Measurements from ENCODE around the gene NAALADL2. TPM values are rescaled to one million over a fixed set of nuclear protein-coding genes. Genes with fewer than 3 reads are reported as not detected.

The NAALADL2 gene
- polyA plus RNA-seq, 1 donor from 2014 or later: 1.6 TPM

DNA sequence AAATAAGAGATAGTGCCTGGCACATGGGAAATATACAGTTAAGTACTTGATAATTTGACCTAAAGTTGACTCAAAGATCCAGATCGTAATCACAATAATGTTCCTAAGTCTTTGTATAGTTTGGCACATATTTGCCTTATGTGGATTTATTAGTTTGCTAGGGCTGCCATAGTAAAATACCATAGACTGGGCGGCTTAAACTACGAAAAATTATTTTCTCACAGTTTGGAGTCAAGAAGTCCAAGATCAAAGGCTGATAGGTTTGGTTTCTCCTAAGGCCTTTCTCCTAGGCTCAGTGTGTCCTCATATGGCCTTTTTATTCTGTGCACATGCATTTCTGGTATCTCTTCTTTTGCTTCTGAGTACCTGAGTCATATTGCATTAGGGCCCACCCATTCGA lies 453.7 kb downstream of the NAALADL2 start:
- Histone ChIP-seq H3K4me3 (ENCODE audit: low read length) (no peak overlapping the region), H3K9me3 (ENCODE audit: low read length) (no peaks in the 10 kb centered on the region), H2AFZ (ENCODE audit: low read depth, low read length) (no peak overlapping the region), H3F3A (ENCODE audit: insufficient read depth, low read length, poor library complexity, severe bottlenecking) (no peaks in the 10 kb centered on the region), H3K27me3 (ENCODE audit: insufficient read depth, low read depth, low read length) (no peaks in the 10 kb centered on the region), H4K20me1 (ENCODE audit: insufficient read depth) (no peaks in the 10 kb centered on the region), H3K79me2 (replicated peaks; ENCODE audit: insufficient read depth, low read length) (no peaks in the 10 kb centered on the region), H3K9me2 (ENCODE audit: insufficient read depth, low read length) (no peaks in the 10 kb centered on the region), H3K27ac (ENCODE audit: low read length) (no peak overlapping the region), H3K4me2 (ENCODE audit: low read length) (no peak overlapping the region), H3K36me3 (ENCODE audit: insufficient read depth, low read length) (no peaks in the 10 kb centered on the region), H3K9ac (ENCODE audit: low read length) (no peak overlapping the region)
- no peak for TF ChIP-seq TAF1 (IDR thresholded peaks at IDR 0.05; ENCODE audit: low read depth)
- TF ChIP-seq SMC3 (conservative IDR thresholded peaks at IDR 0.05; ENCODE audit: poor library complexity): no peak

DNA sequence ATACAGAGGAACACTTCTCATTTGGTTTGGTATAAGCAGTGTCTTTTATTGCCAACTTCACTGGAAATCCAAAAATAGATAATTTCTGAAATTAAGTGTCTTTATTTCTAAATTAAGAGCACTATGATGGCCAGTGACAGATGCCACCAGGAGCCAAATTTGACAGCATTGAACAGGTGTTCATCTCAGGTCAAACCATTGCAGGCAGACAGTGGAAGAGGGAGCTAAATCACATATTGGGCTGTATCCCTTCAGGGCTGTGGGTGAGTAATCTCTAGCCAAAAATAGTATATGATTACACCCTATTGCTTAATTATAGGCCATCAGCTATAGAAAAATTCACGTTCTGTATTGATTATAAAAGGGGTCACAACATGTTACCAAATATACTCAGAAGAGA lies 457.7 kb downstream of the NAALADL2 start:
- no peak overlapping the region for H3K9ac ChIP-seq (ENCODE audit: low read length)
- no peaks in the 10 kb centered on the region for H3F3A ChIP-seq (ENCODE audit: insufficient read depth, low read length, poor library complexity, severe bottlenecking)
- no peak overlapping the region for H3K27ac ChIP-seq (ENCODE audit: low read length)
- TF ChIP-seq CTCF (IDR thresholded peaks at IDR 0.05; ENCODE audit: poor library complexity, severe bottlenecking): no peak
- TF ChIP-seq TAF1 (IDR thresholded peaks at IDR 0.05; ENCODE audit: low read depth): no peak
- no peaks in the 10 kb centered on the region for H3K27me3 ChIP-seq (ENCODE audit: insufficient read depth, low read depth, low read length)
- H3K9me2 ChIP-seq (ENCODE audit: insufficient read depth, low read length): no peaks in the 10 kb centered on the region
- no peak overlapping the region for H2AFZ ChIP-seq (ENCODE audit: low read depth, low read length)
- no peaks in the 10 kb centered on the region for H4K20me1 ChIP-seq (ENCODE audit: insufficient read depth)
- no peaks in the 10 kb centered on the region for H3K36me3 ChIP-seq (ENCODE audit: insufficient read depth, low read length)
- H3K9me3 ChIP-seq (ENCODE audit: low read length): no peaks in the 10 kb centered on the region
- H3K4me2 ChIP-seq (ENCODE audit: low read length): no peak overlapping the region
- no peak overlapping the region for H3K4me3 ChIP-seq (ENCODE audit: low read length)
- no peaks in the 10 kb centered on the region for H3K79me2 ChIP-seq (replicated peaks; ENCODE audit: insufficient read depth, low read length)

GRCh38 chr3:175325440-175325839 lies 466.3 kb downstream of the NAALADL2 start:
- H3K4me3 ChIP-seq (ENCODE audit: low read length): no peak overlapping the region
- H3F3A ChIP-seq (ENCODE audit: insufficient read depth, low read length, poor library complexity, severe bottlenecking): no peaks in the 10 kb centered on the region
- no peaks in the 10 kb centered on the region for H3K27me3 ChIP-seq (ENCODE audit: insufficient read depth, low read depth, low read length)
- H3K36me3 ChIP-seq (ENCODE audit: insufficient read depth, low read length): no peaks in the 10 kb centered on the region
- H3K4me2 ChIP-seq (ENCODE audit: low read length): no peak overlapping the region
- no peak overlapping the region for H2AFZ ChIP-seq (ENCODE audit: low read depth, low read length)
- no peaks in the 10 kb centered on the region for H3K9me3 ChIP-seq (ENCODE audit: low read length)
- H3K79me2 ChIP-seq (replicated peaks; ENCODE audit: insufficient read depth, low read length): no peaks in the 10 kb centered on the region
- no peak overlapping the region for H3K27ac ChIP-seq (ENCODE audit: low read length)
- H4K20me1 ChIP-seq (ENCODE audit: insufficient read depth): no peaks in the 10 kb centered on the region
- no peak overlapping the region for H3K9ac ChIP-seq (ENCODE audit: low read length)
- TF ChIP-seq MXI1 (conservative IDR thresholded peaks at IDR 0.05; ENCODE audit: poor library complexity, severe bottlenecking) (no peak), EZH2 (IDR thresholded peaks at IDR 0.05; ENCODE audit: borderline replicate concordance, insufficient read depth, low read length, poor library complexity, severe bottlenecking) (no peak), POLR2AphosphoS5 (IDR thresholded peaks at IDR 0.05) (no peak), REST (IDR thresholded peaks at IDR 0.05; ENCODE audit: borderline replicate concordance) (no peak), TAF1 (IDR thresholded peaks at IDR 0.05; ENCODE audit: low read depth) (no peak), SMC3 (conservative IDR thresholded peaks at IDR 0.05; ENCODE audit: poor library complexity) (no peak), CTCF (IDR thresholded peaks at IDR 0.05; ENCODE audit: poor library complexity, severe bottlenecking) (no peak), EP300 (conservative IDR thresholded peaks at IDR 0.05; ENCODE audit: poor library complexity, severe bottlenecking) (no peak), RAD21 (conservative IDR thresholded peaks at IDR 0.05) (no peak)
- H3K9me2 ChIP-seq (ENCODE audit: insufficient read depth, low read length): no peaks in the 10 kb centered on the region
